Type B pancreatic cell (in vitro differentiated cells): ENCODE results near the gene NXN. TPM values are rescaled to one million over a fixed set of nuclear protein-coding genes. Genes with fewer than 3 reads are reported as not detected.
"Not testable (repeated sequence)": the region's sequence is repeated elsewhere in the genome, so short reads cannot be mapped to it uniquely, and the experiment has no call there.

Experiments
- DNase-seq: peaks from one replicate; pipeline ENCODE4 v3.0.0; 2021; ENCODE audit warnings: mixed read lengths; ENCODE audit not compliant: unreplicated experiment; ENCODE audit errors: extremely low spot score
- H3K27ac Mint-ChIP-seq: 2 replicates; pipeline ENCODE4 v1.8.0; 2021; ENCODE audit warnings: mild to moderate bottlenecking, mixed read lengths
- H3K27me3 Mint-ChIP-seq: 2 replicates; pipeline ENCODE4 v1.8.0; 2021; ENCODE audit warnings: mixed read lengths
- H3K36me3 Mint-ChIP-seq: 2 replicates; pipeline ENCODE4 v1.8.0; 2021; ENCODE audit warnings: mixed read lengths
- H3K4me1 Mint-ChIP-seq: one replicate; pipeline ENCODE4 v1.8.0; 2021; ENCODE audit warnings: mixed read lengths; ENCODE audit not compliant: unreplicated experiment
- H3K4me3 Mint-ChIP-seq: 2 replicates; pipeline ENCODE4 v1.8.0; 2021; ENCODE audit warnings: mild to moderate bottlenecking, mixed read lengths
- H3K9me3 Mint-ChIP-seq: 2 replicates; pipeline ENCODE4 v1.8.0; 2021; ENCODE audit warnings: mixed read lengths
- CTCF ChIP-seq: fragments of 200-600 bp; sonication (generic); conservative IDR thresholded peaks from 2 replicates; pipeline ENCODE4 v1.5.0; 2021; ENCODE audit warnings: antibody characterized with exemption, mild to moderate bottlenecking
- total RNA-seq: library from RNA; stranded (reverse); gene quantifications from 2 replicates; pipeline ENCODE4 v1.2.1, GENCODE V29; 2021; ENCODE audit warnings: low replicate concordance

NXN gene
- total RNA-seq, 1 donor from 2014 or later, result 68.0 TPM

- Mint-ChIP-seq H3K9me3 (no peaks in the 10 kb centered on the region), H3K4me1 (peaks cover 50% of the 10 kb centered on the region), H3K36me3 (peaks cover 16% of the 10 kb centered on the region), H3K4me3 (peak overlapping the region; percentile 65), H3K27ac (peak overlapping the region; percentile 89), H3K27me3 (no peaks in the 10 kb centered on the region)
- no peak for TF ChIP-seq CTCF
- DNase-seq, result no peak
These were observed 4.1 kb downstream of the NXN start for GRCh38 chr17:975371-975915.

DNA sequence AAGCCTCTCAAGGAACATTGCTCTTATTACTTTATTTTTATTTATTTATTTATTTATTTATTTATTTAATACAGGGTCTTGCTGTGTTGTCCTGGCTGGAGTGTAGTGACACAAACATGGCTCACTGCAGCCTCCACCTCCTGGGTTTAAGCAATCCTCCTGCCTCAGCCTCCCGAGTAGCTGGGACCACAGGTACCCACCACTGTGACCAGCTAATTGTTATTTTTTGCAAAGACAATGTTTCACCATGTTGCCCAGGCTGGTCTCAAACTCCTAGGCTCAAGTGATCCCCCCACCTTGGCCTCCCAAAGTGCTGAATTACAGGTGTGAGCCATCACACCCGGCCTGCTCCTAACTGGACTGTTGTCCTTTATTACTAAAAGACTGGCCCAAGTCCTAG is 4.8 kb downstream of the NXN start:
- Mint-ChIP-seq H3K36me3 (peaks cover 16% of the 10 kb centered on the region), H3K4me1 (peaks cover 53% of the 10 kb centered on the region), H3K27ac (peak overlapping the region; percentile 89), H3K4me3 (peak overlapping the region; percentile 65)
- H3K27me3 Mint-ChIP-seq, H3K9me3 Mint-ChIP-seq, DNase-seq: not testable (repeated sequence)

- no peaks in the 10 kb centered on the region for H3K27me3 Mint-ChIP-seq
- H3K9me3 Mint-ChIP-seq, result no peaks in the 10 kb centered on the region
- H3K4me1 Mint-ChIP-seq, result peaks cover 66% of the 10 kb centered on the region
- H3K4me3 Mint-ChIP-seq, result peak overlapping the region; percentile 79
- no peak for TF ChIP-seq CTCF
- no peak for DNase-seq
- peaks cover 16% of the 10 kb centered on the region for H3K36me3 Mint-ChIP-seq
- peak overlapping the region; percentile 97 for H3K27ac Mint-ChIP-seq
These were observed 6.5 kb downstream of the NXN start for GRCh38 chr17:973053-973452.

- H3K9me3 Mint-ChIP-seq, H3K27ac Mint-ChIP-seq, H3K4me3 Mint-ChIP-seq, H3K27me3 Mint-ChIP-seq, DNase-seq: not testable (repeated sequence)
- H3K4me1 Mint-ChIP-seq, result peaks cover 64% of the 10 kb centered on the region
- H3K36me3 Mint-ChIP-seq, result peaks cover 19% of the 10 kb centered on the region
These were observed 7.7 kb downstream of the NXN start for GRCh38 chr17:971861-972260.

- H3K27ac Mint-ChIP-seq, result peak overlapping the region; percentile 89
These were observed 9.2 kb downstream of the NXN start for GRCh38 chr17:970364-970763.

DNA sequence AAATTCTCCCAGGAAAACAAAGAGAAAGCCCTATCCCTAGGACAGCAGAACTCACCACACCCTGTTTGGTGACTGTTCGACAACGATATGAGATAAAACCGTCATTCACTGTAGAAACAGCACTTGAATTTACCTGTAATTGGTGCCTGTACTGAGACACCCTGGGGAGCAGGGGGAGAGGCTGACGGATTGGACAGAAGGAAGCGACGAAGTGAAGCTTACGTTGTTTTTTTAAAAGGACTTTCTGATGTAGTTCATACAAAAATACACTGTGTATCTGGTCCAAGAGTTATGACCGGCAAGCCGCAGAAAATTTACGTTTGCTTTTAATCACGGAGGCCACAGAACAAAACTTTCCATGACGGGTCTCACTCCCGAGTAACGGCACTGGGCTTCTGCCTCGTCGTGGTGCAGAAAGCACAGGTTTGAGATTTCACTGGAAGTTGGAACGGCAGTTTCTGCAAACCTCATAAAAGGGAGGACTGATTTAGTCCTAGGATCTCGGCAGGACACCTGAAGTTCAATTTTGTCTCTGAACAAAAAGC is 9.7 kb downstream of the NXN start:
- H3K27me3 Mint-ChIP-seq, result no peaks in the 10 kb centered on the region
- peaks cover 13% of the 10 kb centered on the region for H3K36me3 Mint-ChIP-seq
- no peaks in the 10 kb centered on the region for H3K9me3 Mint-ChIP-seq
- DNase-seq, result no peak
- peak overlapping the region; percentile 89 for H3K27ac Mint-ChIP-seq
- H3K4me3 Mint-ChIP-seq, result peak overlapping the region; percentile 82
- peaks cover 55% of the 10 kb centered on the region for H3K4me1 Mint-ChIP-seq
- no peak for TF ChIP-seq CTCF

More at GRCh38 chr17:970364-970763, 9.2 kb downstream of the NXN start:
- Mint-ChIP-seq H3K4me3 (peak overlapping the region; percentile 82), H3K4me1 (peaks cover 55% of the 10 kb centered on the region), H3K27me3 (no peaks in the 10 kb centered on the region), H3K9me3 (no peaks in the 10 kb centered on the region), H3K36me3 (peaks cover 13% of the 10 kb centered on the region)
- TF ChIP-seq CTCF, result no peak
- no peak for DNase-seq
